Measurements from ENCODE around the gene KCNG2. TPM values are rescaled to one million over a fixed set of nuclear protein-coding genes. Genes with fewer than 3 reads are reported as not detected.

Gene KCNG2
- polyA plus RNA-seq, 1 of the 3 experiments (the other 2 are of a cell fraction) = not detected

DNA sequence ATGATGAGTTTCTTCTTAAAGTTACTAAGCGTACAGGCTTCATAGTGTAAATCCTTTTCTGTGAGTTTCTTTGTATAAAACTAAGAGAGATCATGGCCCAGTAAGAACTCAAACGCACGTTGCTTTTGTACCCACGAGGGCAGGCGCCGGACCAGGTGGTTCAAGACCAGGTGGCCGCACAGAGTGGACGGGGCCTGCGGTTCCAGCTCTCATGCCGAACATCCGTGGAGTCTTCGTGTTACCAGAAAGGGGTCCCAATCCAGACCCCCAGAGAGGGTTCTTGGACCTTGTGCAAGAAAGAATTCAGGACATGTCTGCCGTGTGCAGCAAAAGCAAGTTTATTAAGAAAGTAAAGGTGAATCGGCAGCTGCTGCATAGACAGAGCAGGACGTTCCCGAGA is 53.0 kb downstream of the KCNG2 start:
- POLR2A ChIA-PET = no interaction called here
- no peak overlapping the region for H3K4me2 ChIP-seq
- no peaks in the 10 kb centered on the region for H3K9me2 ChIP-seq
- peaks cover 79% of the 10 kb centered on the region for H3K27me3 ChIP-seq (ENCODE audit: insufficient read depth)
- no peak overlapping the region for H3K4me3 ChIP-seq (ENCODE audit: low read depth in 2 of 2, low read length in 1 of 2)
- no peaks in the 10 kb centered on the region for H3K36me3 ChIP-seq (replicated peaks in 1 of 2; ENCODE audit: control insufficient read depth in 1 of 2, insufficient read depth in 2 of 2, low read length in 1 of 2)
- no peaks in the 10 kb centered on the region; a peak in 1 of 4 replicates for H3K4me1 ChIP-seq (ENCODE audit: control insufficient read depth in 1 of 2, insufficient read depth in 2 of 2, low read depth in 1 of 2, low read length in 1 of 2)
- no peak overlapping the region for H2AFZ ChIP-seq (ENCODE audit: low read depth)
- no peak overlapping the region for H3K9ac ChIP-seq
- CTCF ChIA-PET = no interaction called here
- no peaks in the 10 kb centered on the region for H4K20me1 ChIP-seq (ENCODE audit: insufficient read depth)
- TF ChIP-seq GATA2 (CRISPR knock-in tag; IDR thresholded peaks at IDR 0.05) = no peak
- no peak for TF ChIP-seq RFX5 (IDR thresholded peaks at IDR 0.05; ENCODE audit: low read length)
- no peak for TF ChIP-seq FOXJ3 (CRISPR knock-in tag; IDR thresholded peaks at IDR 0.05)
- no peak for TF ChIP-seq RXRA (IDR thresholded peaks at IDR 0.05; ENCODE audit: borderline replicate concordance, low read depth)
- TF ChIP-seq TAF1 (IDR thresholded peaks at IDR 0.05; ENCODE audit: borderline replicate concordance, low read depth, low read length) = no peak
- TF ChIP-seq CHD2 (IDR thresholded peaks at IDR 0.05; ENCODE audit: low read length, partially characterized antibody) = no peak
- no peak for TF ChIP-seq FOXM1 (IDR thresholded peaks at IDR 0.05; ENCODE audit: low read depth)
- TF ChIP-seq SMC3 (IDR thresholded peaks at IDR 0.05; ENCODE audit: low read depth, low read length) = no peak
- TF ChIP-seq EP300 (IDR thresholded peaks at IDR 0.05; ENCODE audit: borderline replicate concordance in 1 of 2, low read depth in 1 of 2, low read length in 1 of 2) = no peak
- TF ChIP-seq ELF1 (IDR thresholded peaks at IDR 0.05) = no peak
- TF ChIP-seq, protein P1, sequence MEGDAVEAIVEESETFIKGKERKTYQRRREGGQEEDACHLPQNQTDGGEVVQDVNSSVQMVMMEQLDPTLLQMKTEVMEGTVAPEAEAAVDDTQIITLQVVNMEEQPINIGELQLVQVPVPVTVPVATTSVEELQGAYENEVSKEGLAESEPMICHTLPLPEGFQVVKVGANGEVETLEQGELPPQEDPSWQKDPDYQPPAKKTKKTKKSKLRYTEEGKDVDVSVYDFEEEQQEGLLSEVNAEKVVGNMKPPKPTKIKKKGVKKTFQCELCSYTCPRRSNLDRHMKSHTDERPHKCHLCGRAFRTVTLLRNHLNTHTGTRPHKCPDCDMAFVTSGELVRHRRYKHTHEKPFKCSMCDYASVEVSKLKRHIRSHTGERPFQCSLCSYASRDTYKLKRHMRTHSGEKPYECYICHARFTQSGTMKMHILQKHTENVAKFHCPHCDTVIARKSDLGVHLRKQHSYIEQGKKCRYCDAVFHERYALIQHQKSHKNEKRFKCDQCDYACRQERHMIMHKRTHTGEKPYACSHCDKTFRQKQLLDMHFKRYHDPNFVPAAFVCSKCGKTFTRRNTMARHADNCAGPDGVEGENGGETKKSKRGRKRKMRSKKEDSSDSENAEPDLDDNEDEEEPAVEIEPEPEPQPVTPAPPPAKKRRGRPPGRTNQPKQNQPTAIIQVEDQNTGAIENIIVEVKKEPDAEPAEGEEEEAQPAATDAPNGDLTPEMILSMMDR (IDR thresholded peaks at IDR 0.05) = no peak
- no peak for TF ChIP-seq MXI1 (IDR thresholded peaks at IDR 0.05; ENCODE audit: low read depth, low read length)
- no peaks in the 10 kb centered on the region for H3F3A ChIP-seq (replicated peaks; ENCODE audit: insufficient read depth)
- H3K79me2 ChIP-seq (ENCODE audit: insufficient read depth) = no peaks in the 10 kb centered on the region
- 47% methylated on average over 16 of the region's 16 CpGs for WGBS (ENCODE audit: low lambda C conversion rate)
- H3K27ac ChIP-seq (ENCODE audit: low read depth in 2 of 2, low read length in 1 of 2) = no peak overlapping the region
- no peak for DNase-seq
- no peaks in the 10 kb centered on the region for H3K9me3 ChIP-seq

DNA sequence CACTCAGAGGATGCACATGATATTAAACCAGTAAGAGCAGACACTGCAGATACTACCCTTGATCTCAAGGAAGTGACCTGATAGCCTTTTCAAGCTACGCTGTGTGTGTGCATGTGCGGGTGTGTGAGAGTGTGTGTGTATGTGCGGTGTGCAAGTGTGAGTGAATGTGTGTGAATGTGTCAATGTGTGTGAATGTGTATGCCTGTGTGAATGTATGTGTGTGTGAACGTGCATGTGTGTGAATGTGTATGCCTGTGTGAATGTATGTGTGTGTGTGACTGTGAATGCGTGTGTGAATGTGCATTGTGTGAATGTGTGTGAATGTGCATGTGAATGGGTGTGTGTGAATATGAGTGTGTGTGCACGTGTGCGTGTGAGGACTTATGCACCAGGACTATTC is 53.8 kb downstream of the KCNG2 start:
- no peaks in the 10 kb centered on the region; a peak in 1 of 4 replicates for H3K4me1 ChIP-seq (ENCODE audit: control insufficient read depth in 1 of 2, insufficient read depth in 2 of 2, low read depth in 1 of 2, low read length in 1 of 2)
- no peaks in the 10 kb centered on the region for H3F3A ChIP-seq (replicated peaks; ENCODE audit: insufficient read depth)
- no peaks in the 10 kb centered on the region for H3K9me3 ChIP-seq
- no peak overlapping the region for H3K27ac ChIP-seq (ENCODE audit: low read depth in 2 of 2, low read length in 1 of 2)
- no peaks in the 10 kb centered on the region for H3K9me2 ChIP-seq
- no peaks in the 10 kb centered on the region for H4K20me1 ChIP-seq (ENCODE audit: insufficient read depth)
- no peak overlapping the region for H3K9ac ChIP-seq
- no peak for DNase-seq
- TF ChIP-seq SMC3 (IDR thresholded peaks at IDR 0.05; ENCODE audit: low read depth, low read length) = no peak
- TF ChIP-seq, protein P2, sequence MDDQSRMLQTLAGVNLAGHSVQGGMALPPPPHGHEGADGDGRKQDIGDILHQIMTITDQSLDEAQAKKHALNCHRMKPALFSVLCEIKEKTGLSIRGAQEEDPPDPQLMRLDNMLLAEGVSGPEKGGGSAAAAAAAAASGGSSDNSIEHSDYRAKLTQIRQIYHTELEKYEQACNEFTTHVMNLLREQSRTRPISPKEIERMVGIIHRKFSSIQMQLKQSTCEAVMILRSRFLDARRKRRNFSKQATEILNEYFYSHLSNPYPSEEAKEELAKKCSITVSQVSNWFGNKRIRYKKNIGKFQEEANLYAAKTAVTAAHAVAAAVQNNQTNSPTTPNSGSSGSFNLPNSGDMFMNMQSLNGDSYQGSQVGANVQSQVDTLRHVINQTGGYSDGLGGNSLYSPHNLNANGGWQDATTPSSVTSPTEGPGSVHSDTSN (IDR thresholded peaks at IDR 0.05) = no peak
- TF ChIP-seq, protein P3, sequence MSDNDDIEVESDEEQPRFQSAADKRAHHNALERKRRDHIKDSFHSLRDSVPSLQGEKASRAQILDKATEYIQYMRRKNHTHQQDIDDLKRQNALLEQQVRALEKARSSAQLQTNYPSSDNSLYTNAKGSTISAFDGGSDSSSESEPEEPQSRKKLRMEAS (IDR thresholded peaks at IDR 0.05; ENCODE audit: low read depth) = no peak
- TF ChIP-seq, protein P4, sequence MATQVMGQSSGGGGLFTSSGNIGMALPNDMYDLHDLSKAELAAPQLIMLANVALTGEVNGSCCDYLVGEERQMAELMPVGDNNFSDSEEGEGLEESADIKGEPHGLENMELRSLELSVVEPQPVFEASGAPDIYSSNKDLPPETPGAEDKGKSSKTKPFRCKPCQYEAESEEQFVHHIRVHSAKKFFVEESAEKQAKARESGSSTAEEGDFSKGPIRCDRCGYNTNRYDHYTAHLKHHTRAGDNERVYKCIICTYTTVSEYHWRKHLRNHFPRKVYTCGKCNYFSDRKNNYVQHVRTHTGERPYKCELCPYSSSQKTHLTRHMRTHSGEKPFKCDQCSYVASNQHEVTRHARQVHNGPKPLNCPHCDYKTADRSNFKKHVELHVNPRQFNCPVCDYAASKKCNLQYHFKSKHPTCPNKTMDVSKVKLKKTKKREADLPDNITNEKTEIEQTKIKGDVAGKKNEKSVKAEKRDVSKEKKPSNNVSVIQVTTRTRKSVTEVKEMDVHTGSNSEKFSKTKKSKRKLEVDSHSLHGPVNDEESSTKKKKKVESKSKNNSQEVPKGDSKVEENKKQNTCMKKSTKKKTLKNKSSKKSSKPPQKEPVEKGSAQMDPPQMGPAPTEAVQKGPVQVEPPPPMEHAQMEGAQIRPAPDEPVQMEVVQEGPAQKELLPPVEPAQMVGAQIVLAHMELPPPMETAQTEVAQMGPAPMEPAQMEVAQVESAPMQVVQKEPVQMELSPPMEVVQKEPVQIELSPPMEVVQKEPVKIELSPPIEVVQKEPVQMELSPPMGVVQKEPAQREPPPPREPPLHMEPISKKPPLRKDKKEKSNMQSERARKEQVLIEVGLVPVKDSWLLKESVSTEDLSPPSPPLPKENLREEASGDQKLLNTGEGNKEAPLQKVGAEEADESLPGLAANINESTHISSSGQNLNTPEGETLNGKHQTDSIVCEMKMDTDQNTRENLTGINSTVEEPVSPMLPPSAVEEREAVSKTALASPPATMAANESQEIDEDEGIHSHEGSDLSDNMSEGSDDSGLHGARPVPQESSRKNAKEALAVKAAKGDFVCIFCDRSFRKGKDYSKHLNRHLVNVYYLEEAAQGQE (IDR thresholded peaks at IDR 0.05; ENCODE audit: low read depth, low read length) = no peak
- peaks cover 85% of the 10 kb centered on the region for H3K27me3 ChIP-seq (ENCODE audit: insufficient read depth)
- H3K4me2 ChIP-seq = no peak overlapping the region
- no peak overlapping the region for H3K4me3 ChIP-seq (ENCODE audit: low read depth in 2 of 2, low read length in 1 of 2)
- ChIA-PET POLR2A (no interaction called here), CTCF (no interaction called here)
- no peaks in the 10 kb centered on the region for H3K36me3 ChIP-seq (replicated peaks in 1 of 2; ENCODE audit: control insufficient read depth in 1 of 2, insufficient read depth in 2 of 2, low read length in 1 of 2)
- no peak overlapping the region for H2AFZ ChIP-seq (ENCODE audit: low read depth)
- WGBS (ENCODE audit: low lambda C conversion rate) = 14% methylated on average over 7 of the region's 7 CpGs
- no peaks in the 10 kb centered on the region for H3K79me2 ChIP-seq (ENCODE audit: insufficient read depth)

Data from SK-N-SH (cell line).